A673 (cell line): ENCODE results near the gene COQ10A. TPM values are rescaled to one million over a fixed set of nuclear protein-coding genes. Genes with fewer than 3 reads are reported as not detected.

Experiments
- BruUV-seq: library from RNA; stranded (reverse); fragments of 400-500 nt; replicated peaks from 2 replicates; lab custom pipeline; 2021; lab: Mats Ljungman, UMichigan
- CTCF ChIA-PET: fragments of 300-600 bp; sonication (Branson Sonifier 250); formaldehyde crosslinking; loops from one replicate; lab custom pipeline; 2022; ENCODE audit warnings: antibody characterized with exemption; lab: Charles Lee
- POLR2A ChIA-PET: fragments of 300-600 bp; sonication (Branson Sonifier 250); formaldehyde crosslinking; loops from one replicate; lab custom pipeline; 2022; ENCODE audit warnings: antibody characterized with exemption; ENCODE audit not compliant: low non-redundant PET; lab: Charles Lee
- DNase-seq: peaks from one replicate; pipeline ENCODE4 v3.0.0-alpha.2; 2015; ENCODE audit warnings: low spot score
- H3K27ac ChIP-seq: fragments of 200-600 bp; sonication (generic); 2 replicates; pipeline ENCODE4 v1.5.1; 2016; ENCODE audit warnings: mixed run types, low read depth, mild to moderate bottlenecking, mixed read lengths, antibody characterized with exemption, low read length; ENCODE audit not compliant: poor library complexity, severe bottlenecking
- H3K27me3 ChIP-seq: fragments of 200-600 bp; sonication (generic); replicated peaks from 2 replicates; pipeline ENCODE4 v1.6.1; 2017; ENCODE audit warnings: mixed run types, low read depth, mild to moderate bottlenecking, mixed read lengths, antibody characterized with exemption, low read length; ENCODE audit not compliant: insufficient read depth, poor library complexity
- H3K36me3 ChIP-seq: fragments of 200-600 bp; sonication (generic); 2 replicates; pipeline ENCODE4 v1.6.1; 2016; ENCODE audit warnings: mixed run types, mild to moderate bottlenecking, mixed read lengths, antibody characterized with exemption, low read length; ENCODE audit not compliant: insufficient read depth, poor library complexity, severe bottlenecking
- H3K4me1 ChIP-seq: fragments of 200-600 bp; sonication (generic); 2 replicates; pipeline ENCODE4 v1.6.1; 2017; ENCODE audit warnings: mixed run types, mild to moderate bottlenecking, mixed read lengths, antibody characterized with exemption, low read length; ENCODE audit not compliant: insufficient read depth, poor library complexity, severe bottlenecking
- H3K4me3 ChIP-seq: fragments of 200-600 bp; sonication (generic); 2 replicates; pipeline ENCODE4 v1.5.1; 2016; ENCODE audit warnings: low read depth, mixed run types, mild to moderate bottlenecking, mixed read lengths, low read length; ENCODE audit not compliant: poor library complexity, severe bottlenecking
- H3K9me3 ChIP-seq: fragments of 200-600 bp; sonication (generic); 2 replicates; pipeline ENCODE4 v1.6.1; 2016; ENCODE audit warnings: mixed run types, low read depth, mild to moderate bottlenecking, mixed read lengths, antibody characterized with exemption, low read length; ENCODE audit not compliant: poor library complexity, severe bottlenecking
- EZH2 ChIP-seq: fragments of 200-600 bp; sonication (generic); IDR thresholded peaks from 2 replicates; pipeline ENCODE4 v1.6.1; 2017; ENCODE audit warnings: borderline replicate concordance, low read depth, mild to moderate bottlenecking, mixed read lengths, antibody characterized with exemption, low read length; ENCODE audit not compliant: poor library complexity, severe bottlenecking
- intact Hi-C: fragments of 100-400 bp; cut with micrococcal nuclease; formaldehyde crosslinking; loops from one replicate; pipeline ENCODE4 v1.10.0; 2022; ENCODE audit not compliant: unreplicated experiment
- total RNA-seq: library from RNA; stranded (reverse); gene quantifications from 2 replicates; pipeline ENCODE4 v1.2.3, GENCODE V29; 2021
- TF ChIP-seq, protein P1 (sequence below): fragments of 300-800, 200-600 bp; sonication (generic); conservative IDR thresholded peaks from 2 replicates; pipeline ENCODE4 v1.5.1; 2017; ENCODE audit warnings: low read depth, mild to moderate bottlenecking, antibody characterized with exemption, low read length, moderate library complexity, mixed read lengths

The COQ10A gene
- total RNA-seq, 1 experiment from 2014 or later, result 13.6 TPM

DNA sequence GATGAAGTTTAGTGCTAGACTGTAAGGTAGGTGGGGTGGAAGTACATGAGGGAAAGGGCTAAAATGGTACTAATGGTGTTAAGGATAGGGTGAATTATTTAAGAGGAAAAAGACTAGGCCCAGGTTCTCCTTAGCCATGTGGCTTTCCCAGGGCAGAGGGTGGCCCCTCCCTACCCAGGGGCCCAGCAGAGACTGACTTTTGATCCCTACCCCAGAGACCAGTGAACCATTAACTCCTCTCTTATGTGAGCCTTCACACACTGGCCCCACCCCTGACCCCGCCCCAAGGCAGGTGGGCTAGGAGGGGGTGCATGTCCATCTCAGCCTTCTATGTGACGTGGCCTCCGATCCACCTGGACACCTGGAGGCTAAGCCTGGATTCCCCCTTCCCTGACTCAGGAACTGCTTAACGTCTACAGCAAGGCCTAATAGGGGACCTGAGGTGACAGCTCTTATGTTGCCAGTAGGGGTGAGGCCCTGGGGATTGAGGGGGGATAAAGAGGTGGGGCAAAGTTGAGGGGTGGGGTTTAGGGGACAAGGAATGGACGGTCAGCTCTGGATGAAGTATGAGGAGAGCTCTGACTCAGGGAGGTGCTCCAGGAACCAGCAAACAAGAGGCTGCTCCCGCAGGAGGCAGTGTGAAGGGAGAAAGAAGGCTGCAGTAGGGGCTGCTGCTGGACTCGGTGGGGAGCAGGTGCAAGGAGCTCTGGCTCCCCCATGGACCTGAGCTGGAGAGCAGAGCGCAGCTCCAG, 36.1 kb upstream of the COQ10A start:
- H3K9me3 ChIP-seq, result no peaks in the 10 kb centered on the region
- BruUV-seq, result no TSS peak
- H3K36me3 ChIP-seq, result no peaks in the 10 kb centered on the region
- H3K4me1 ChIP-seq, result no peaks in the 10 kb centered on the region
- DNase-seq, result no peak
- H3K27me3 ChIP-seq, result no peaks in the 10 kb centered on the region
- H3K27ac ChIP-seq, result no peak overlapping the region
- ChIA-PET POLR2A (no interaction called here), CTCF (no interaction called here)
- TF ChIP-seq EZH2, result no peak
- TF ChIP-seq, protein P1, sequence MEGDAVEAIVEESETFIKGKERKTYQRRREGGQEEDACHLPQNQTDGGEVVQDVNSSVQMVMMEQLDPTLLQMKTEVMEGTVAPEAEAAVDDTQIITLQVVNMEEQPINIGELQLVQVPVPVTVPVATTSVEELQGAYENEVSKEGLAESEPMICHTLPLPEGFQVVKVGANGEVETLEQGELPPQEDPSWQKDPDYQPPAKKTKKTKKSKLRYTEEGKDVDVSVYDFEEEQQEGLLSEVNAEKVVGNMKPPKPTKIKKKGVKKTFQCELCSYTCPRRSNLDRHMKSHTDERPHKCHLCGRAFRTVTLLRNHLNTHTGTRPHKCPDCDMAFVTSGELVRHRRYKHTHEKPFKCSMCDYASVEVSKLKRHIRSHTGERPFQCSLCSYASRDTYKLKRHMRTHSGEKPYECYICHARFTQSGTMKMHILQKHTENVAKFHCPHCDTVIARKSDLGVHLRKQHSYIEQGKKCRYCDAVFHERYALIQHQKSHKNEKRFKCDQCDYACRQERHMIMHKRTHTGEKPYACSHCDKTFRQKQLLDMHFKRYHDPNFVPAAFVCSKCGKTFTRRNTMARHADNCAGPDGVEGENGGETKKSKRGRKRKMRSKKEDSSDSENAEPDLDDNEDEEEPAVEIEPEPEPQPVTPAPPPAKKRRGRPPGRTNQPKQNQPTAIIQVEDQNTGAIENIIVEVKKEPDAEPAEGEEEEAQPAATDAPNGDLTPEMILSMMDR, result no peak
- H3K4me3 ChIP-seq, result no peak overlapping the region
- intact Hi-C loops, result no loop called here

DNA sequence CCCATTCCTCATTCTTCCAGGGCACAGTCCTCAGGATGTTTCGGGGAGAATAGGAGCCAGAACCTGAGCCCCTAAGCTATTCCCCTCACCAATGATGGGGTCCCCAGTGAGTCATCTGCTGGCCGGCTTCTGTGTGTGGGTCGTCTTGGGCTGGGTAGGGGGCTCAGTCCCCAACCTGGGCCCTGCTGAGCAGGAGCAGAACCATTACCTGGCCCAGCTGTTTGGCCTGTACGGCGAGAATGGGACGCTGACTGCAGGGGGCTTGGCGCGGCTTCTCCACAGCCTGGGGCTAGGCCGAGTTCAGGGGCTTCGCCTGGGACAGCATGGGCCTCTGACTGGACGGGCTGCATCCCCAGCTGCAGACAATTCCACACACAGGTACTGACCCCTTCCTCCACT, 35.6 kb upstream of the COQ10A start:
- CTCF ChIA-PET, result interaction anchor here (0.6 kb wide), 1 partner anchor 323 kb away, joined by 7 read pairs; no protein-coding TSS in a partner anchor
- Histone ChIP-seq H3K4me3 (no peak overlapping the region), H3K27ac (no peak overlapping the region), H3K4me1 (no peaks in the 10 kb centered on the region), H3K36me3 (no peaks in the 10 kb centered on the region), H3K9me3 (no peaks in the 10 kb centered on the region), H3K27me3 (no peaks in the 10 kb centered on the region)
- BruUV-seq, result no TSS peak
- DNase-seq, result no peak
- POLR2A ChIA-PET, result no interaction called here
- intact Hi-C loops, result no loop called here
- TF ChIP-seq EZH2, result no peak
- TF ChIP-seq, protein P1, result no peak

DNA sequence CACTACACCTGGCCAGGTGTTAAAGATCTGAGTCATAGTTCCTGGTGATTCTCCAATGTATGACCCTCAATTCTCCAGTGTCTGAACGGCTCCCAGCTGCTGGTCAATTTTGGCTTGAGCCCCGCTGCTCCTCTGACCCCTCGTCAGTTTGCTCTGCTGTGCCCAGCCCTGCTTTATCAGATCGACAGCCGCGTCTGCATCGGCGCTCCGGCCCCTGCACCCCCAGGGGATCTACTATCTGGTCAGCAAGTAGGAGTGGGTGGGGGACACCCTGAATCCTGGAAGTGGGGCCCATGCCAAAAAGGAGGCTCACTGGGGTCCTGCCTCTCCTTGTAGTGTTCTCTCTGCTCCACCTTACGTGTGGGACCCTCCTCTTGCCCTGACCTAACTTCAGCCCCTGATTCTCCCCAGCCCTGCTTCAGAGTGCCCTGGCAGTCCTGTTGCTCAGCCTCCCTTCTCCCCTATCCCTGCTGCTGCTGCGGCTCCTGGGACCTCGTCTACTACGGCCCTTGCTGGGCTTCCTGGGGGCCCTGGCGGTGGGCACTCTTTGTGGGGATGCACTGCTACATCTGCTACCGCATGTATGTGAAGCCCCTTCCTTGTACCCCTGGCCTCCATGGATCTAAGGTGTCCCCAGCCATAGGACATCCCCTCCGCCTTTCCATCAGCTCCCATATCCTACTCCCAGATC, 31.9 kb upstream of the COQ10A start:
- no peaks in the 10 kb centered on the region for H3K9me3 ChIP-seq
- H3K4me3 ChIP-seq, result no peak overlapping the region
- no peaks in the 10 kb centered on the region for H3K4me1 ChIP-seq
- DNase-seq, result no peak
- no TSS peak for BruUV-seq
- H3K27me3 ChIP-seq, result no peaks in the 10 kb centered on the region
- peaks cover 6% of the 10 kb centered on the region for H3K36me3 ChIP-seq
- H3K27ac ChIP-seq, result no peak overlapping the region
- intact Hi-C loops, result no loop called here
- ChIA-PET CTCF (no interaction called here), POLR2A (no interaction called here)
- TF ChIP-seq, protein P1, result no peak
- no peak for TF ChIP-seq EZH2
